Measurements from ENCODE around the gene PTMS.
"Not testable (repeated sequence)": the region's sequence is repeated elsewhere in the genome, so short reads cannot be mapped to it uniquely, and the experiment has no call there.

PTMS gene

DNA sequence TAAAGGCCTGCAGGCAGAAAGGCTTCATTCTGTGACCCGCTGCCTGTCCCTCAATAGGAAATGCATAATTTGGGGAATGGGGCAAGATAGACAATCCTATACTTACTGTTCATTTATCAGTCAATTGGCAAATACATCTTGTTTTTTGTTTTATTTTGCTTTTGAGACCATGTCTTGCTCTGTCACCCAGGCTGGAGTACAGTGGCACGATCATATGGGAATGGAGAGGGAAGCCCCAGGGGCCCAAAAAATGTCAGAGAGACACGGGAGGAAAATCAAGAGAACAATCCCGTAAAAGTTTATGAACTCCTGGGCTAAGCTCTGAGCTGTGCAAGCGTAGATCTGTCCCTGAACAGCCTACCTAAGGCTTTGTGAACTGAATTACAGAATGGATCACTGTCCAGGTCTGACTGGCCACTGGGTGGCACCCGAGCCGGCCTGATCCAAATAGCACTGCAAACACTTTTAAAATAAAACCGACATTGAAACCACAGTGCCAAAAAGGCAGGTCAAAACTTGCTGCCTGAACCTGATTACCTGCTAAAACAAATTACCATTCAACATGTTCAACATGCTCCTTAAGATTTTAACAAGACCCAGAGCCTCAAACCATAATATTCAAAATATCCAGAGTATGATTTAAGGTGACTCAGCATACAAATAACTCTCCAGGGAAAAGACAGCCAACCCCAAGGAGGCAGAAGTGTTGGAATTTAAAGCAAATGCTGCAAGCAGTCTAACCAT lies 30.5 kb upstream of the PTMS start:
- no peaks in the 10 kb centered on the region for H3K27me3 ChIP-seq (ENCODE audit: control insufficient read depth, insufficient read depth, low read length)
- peaks cover 13% of the 10 kb centered on the region for H3K36me3 ChIP-seq (ENCODE audit: control insufficient read depth, insufficient read depth, low read length)
- H3K9ac ChIP-seq (ENCODE audit: low read depth, low read length): no peak overlapping the region
- no peaks in the 10 kb centered on the region for H3K9me3 ChIP-seq (ENCODE audit: control insufficient read depth, insufficient read depth, low read length)
- H3K27ac ChIP-seq (ENCODE audit: low read depth, low read length): no peak overlapping the region
- H3K4me1 ChIP-seq (ENCODE audit: control insufficient read depth, insufficient read depth, low read length): no peaks in the 10 kb centered on the region
- no peak overlapping the region for H3K4me3 ChIP-seq (ENCODE audit: low read depth, low read length)

DNA sequence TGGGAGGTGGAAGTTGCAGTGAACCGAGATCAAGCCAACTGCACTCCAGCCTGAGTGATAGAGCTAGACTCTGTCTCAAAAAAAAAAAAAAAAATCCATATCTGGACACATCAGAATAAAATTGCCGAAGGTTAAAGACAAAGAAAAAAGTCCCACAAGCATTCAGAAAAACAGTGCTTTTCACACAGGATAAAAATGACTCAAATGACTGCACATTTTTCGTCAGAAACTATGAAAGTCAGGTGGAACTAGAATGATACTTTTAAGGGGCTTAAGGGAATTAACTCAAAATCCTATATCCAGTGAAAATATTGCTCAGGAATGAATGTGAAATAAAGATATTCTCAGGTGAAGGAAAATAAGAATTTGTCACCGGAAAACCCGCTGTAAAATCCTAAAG lies 29.4 kb upstream of the PTMS start:
- Histone ChIP-seq H3K36me3 (ENCODE audit: control insufficient read depth, insufficient read depth, low read length) (peaks cover 2% of the 10 kb centered on the region), H3K9me3 (ENCODE audit: control insufficient read depth, insufficient read depth, low read length) (no peaks in the 10 kb centered on the region), H3K27me3 (ENCODE audit: control insufficient read depth, insufficient read depth, low read length) (no peaks in the 10 kb centered on the region), H3K4me3 (ENCODE audit: low read depth, low read length) (no peak overlapping the region), H3K4me1 (ENCODE audit: control insufficient read depth, insufficient read depth, low read length) (no peaks in the 10 kb centered on the region), H3K27ac (ENCODE audit: low read depth, low read length) (no peak overlapping the region), H3K9ac (ENCODE audit: low read depth, low read length) (no peak overlapping the region)

DNA sequence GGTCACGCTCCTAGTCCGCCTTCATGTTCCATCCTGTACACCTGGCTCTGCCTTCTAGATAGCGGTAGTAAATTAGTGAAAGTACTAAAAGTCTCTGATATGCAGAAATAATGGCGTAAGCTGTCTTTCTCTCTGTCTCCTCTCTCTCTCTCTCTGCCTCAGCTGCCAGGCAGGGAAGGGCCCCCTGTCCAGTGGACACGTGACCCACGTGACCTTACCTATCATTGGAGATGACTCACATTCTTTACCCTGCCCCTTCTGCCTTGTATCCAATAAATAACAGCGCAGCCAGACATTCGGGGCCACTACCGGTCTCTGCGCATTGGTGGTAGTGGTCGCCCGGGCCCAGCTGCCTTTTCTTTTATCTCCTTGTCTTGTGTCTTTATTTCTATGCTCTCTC lies 24.1 kb upstream of the PTMS start:
- peaks cover 16% of the 10 kb centered on the region for H3K36me3 ChIP-seq (ENCODE audit: control insufficient read depth, insufficient read depth, low read length)
- H3K4me3 ChIP-seq (ENCODE audit: low read depth, low read length); H3K9ac ChIP-seq (ENCODE audit: low read depth, low read length); H3K4me1 ChIP-seq (ENCODE audit: control insufficient read depth, insufficient read depth, low read length); H3K27ac ChIP-seq (ENCODE audit: low read depth, low read length); H3K27me3 ChIP-seq (ENCODE audit: control insufficient read depth, insufficient read depth, low read length); H3K9me3 ChIP-seq (ENCODE audit: control insufficient read depth, insufficient read depth, low read length): not testable (repeated sequence)

DNA sequence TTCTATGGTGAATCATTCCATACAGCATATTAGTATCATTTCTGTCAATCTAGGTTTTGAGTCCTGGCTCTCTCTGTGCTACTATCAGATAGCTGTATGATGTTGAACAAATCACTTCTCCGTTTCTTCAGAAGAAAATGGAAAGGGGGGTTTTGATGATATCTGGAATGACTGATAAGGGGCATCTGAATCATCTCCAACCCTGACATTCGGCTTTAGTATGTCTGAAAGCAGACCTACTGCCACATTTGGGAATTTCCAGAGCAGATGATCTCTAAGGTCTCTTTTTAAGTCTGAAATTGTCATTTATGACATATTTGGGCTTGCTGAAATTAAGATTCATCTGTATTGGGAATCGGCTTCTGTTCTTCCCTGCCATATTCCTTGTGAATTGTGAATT lies 23.3 kb upstream of the PTMS start:
- Histone ChIP-seq H3K9ac (ENCODE audit: low read depth, low read length) (no peak overlapping the region), H3K36me3 (ENCODE audit: control insufficient read depth, insufficient read depth, low read length) (peaks cover 23% of the 10 kb centered on the region), H3K4me3 (ENCODE audit: low read depth, low read length) (no peak overlapping the region), H3K27ac (ENCODE audit: low read depth, low read length) (no peak overlapping the region), H3K4me1 (ENCODE audit: control insufficient read depth, insufficient read depth, low read length) (no peaks in the 10 kb centered on the region), H3K27me3 (ENCODE audit: control insufficient read depth, insufficient read depth, low read length) (no peaks in the 10 kb centered on the region), H3K9me3 (ENCODE audit: control insufficient read depth, insufficient read depth, low read length) (no peaks in the 10 kb centered on the region)

DNA sequence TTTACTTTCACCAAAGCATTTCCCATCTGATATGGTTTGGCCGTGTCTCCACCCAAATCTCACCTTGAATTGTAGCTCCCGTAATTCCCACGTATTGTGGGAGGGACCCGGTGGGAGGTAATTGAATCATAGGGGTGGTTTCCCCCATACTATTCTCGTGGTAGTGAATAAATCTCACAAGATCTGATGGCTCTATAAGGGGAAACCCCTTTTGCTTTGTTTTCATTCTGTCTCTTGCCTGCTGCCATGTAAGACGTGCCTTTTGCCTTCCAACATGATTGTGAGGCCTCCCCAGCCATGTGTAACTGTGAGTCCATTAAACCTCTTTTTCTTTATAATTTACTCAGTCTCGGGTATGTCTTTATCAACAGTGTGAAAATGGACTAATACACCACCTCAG lies 22.9 kb upstream of the PTMS start:
- H3K36me3 ChIP-seq (ENCODE audit: control insufficient read depth, insufficient read depth, low read length): peaks cover 28% of the 10 kb centered on the region
- not testable (repeated sequence) for H3K4me3 ChIP-seq (ENCODE audit: low read depth, low read length); H3K9me3 ChIP-seq (ENCODE audit: control insufficient read depth, insufficient read depth, low read length); H3K4me1 ChIP-seq (ENCODE audit: control insufficient read depth, insufficient read depth, low read length); H3K9ac ChIP-seq (ENCODE audit: low read depth, low read length); H3K27me3 ChIP-seq (ENCODE audit: control insufficient read depth, insufficient read depth, low read length); H3K27ac ChIP-seq (ENCODE audit: low read depth, low read length)

DNA sequence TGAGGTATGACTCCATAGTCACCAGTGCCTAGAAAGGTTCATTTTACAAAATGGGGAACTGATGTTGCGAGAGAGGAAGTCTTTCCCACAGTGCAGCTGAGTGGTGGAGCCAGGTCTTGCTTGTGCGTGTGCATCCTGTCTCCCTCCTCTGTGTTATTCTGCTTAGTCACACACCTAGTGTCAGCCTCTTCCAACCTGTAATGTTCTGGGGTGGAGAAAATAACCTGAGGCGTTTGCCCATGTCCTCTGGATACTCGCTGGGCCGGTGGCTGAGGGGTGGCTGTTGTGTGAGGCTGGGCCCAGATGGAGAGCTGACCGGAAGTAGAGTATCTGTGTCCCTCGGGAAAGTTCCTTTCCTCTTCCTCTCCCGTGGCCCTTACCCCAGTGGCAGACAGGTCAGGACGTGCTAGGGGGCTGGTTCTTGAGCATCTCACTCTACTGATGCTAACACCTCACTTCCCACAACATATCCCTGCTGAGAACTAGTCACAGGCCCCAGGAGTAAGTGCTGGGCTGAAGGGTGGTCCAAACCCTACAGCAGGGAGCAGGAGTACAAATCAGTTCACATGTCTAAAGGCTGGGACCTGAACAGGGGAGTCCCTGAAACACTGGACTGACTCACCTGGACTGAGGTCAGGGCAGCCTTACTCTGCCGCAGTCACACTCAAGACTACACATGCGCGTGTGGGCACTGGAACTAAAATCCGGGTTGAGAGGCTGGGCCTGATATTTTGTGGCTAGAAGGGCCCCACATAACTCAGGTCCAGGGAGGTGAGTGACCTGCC lies 20.2 kb upstream of the PTMS start:
- Histone ChIP-seq H3K9ac (ENCODE audit: low read depth, low read length) (no peak overlapping the region), H3K27ac (ENCODE audit: low read depth, low read length) (no peak overlapping the region), H3K9me3 (ENCODE audit: control insufficient read depth, insufficient read depth, low read length) (no peaks in the 10 kb centered on the region), H3K36me3 (ENCODE audit: control insufficient read depth, insufficient read depth, low read length) (peaks cover 53% of the 10 kb centered on the region), H3K27me3 (ENCODE audit: control insufficient read depth, insufficient read depth, low read length) (no peaks in the 10 kb centered on the region), H3K4me1 (ENCODE audit: control insufficient read depth, insufficient read depth, low read length) (no peaks in the 10 kb centered on the region), H3K4me3 (ENCODE audit: low read depth, low read length) (no peak overlapping the region)

DNA sequence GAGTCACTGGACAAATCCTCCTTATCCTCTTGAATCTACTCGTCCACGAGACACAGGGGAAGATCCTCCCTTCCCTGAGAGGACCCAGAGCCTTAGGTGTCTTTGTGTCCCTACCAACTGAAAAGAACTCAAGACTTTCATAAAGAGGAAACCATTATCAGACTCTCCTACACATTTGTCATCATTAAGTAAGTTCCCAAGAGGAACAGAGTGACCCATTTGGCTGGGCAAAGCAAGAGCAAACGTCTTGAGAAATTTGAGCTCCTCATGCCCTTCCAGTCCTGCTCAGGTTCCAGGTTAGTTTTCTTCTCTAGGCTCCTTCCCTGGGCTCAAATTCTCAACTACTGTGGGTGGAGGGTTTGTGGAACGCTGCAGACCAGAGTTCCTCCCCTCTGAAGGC lies 18.9 kb upstream of the PTMS start:
- H3K9me3 ChIP-seq (ENCODE audit: control insufficient read depth, insufficient read depth, low read length): no peaks in the 10 kb centered on the region
- H3K9ac ChIP-seq (ENCODE audit: low read depth, low read length): no peak overlapping the region
- H3K36me3 ChIP-seq (ENCODE audit: control insufficient read depth, insufficient read depth, low read length): peaks cover 64% of the 10 kb centered on the region
- H3K27me3 ChIP-seq (ENCODE audit: control insufficient read depth, insufficient read depth, low read length): no peaks in the 10 kb centered on the region
- no peak overlapping the region for H3K27ac ChIP-seq (ENCODE audit: low read depth, low read length)
- H3K4me3 ChIP-seq (ENCODE audit: low read depth, low read length): no peak overlapping the region
- H3K4me1 ChIP-seq (ENCODE audit: control insufficient read depth, insufficient read depth, low read length): peaks cover 4% of the 10 kb centered on the region

DNA sequence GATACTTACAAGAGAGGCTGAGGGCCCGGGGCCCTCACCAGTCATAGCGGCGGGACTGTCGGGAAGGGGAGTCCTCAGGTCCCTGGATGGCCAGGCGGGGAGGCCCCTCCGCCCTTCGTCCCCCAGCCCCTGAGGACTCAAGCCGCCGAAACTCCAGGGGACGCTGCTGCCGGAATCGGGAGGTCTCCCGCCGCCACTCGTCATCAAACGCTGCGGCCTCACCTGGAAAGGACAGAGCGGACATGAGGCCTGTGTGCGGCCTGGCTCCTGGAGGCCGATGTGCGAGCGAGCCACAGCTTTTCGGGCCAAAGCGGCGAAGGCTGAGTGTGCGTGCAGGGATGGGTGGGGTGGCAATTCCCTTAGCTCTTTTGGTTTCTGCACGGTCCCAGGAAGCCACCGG lies 17.4 kb upstream of the PTMS start:
- H3K9me3 ChIP-seq (ENCODE audit: control insufficient read depth, insufficient read depth, low read length): no peaks in the 10 kb centered on the region
- no peak overlapping the region for H3K4me3 ChIP-seq (ENCODE audit: low read depth, low read length)
- no peaks in the 10 kb centered on the region for H3K27me3 ChIP-seq (ENCODE audit: control insufficient read depth, insufficient read depth, low read length)
- peaks cover 6% of the 10 kb centered on the region for H3K4me1 ChIP-seq (ENCODE audit: control insufficient read depth, insufficient read depth, low read length)
- peaks cover 64% of the 10 kb centered on the region for H3K36me3 ChIP-seq (ENCODE audit: control insufficient read depth, insufficient read depth, low read length)
- H3K27ac ChIP-seq (ENCODE audit: low read depth, low read length): no peak overlapping the region
- no peak overlapping the region for H3K9ac ChIP-seq (ENCODE audit: low read depth, low read length)

DNA sequence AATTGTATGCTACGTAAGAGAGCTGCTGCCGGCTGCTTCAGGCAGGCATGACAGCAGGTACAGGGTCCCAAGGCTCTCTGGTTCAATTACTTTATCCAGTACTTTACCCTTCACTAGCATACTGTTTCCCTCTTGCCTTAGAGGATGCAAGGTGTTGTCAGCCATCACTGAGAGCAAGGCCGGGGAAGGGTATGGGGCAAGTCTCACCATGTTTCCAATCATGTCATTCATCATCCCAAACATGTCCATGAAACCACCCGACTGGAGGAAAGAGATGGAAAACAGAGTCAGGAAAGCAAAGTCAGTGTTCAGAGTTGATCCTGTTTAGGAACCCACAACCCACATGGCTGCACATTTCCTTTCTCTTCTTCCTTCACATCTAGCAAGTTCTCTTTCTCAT lies 15.7 kb upstream of the PTMS start:
- Histone ChIP-seq H3K27me3 (ENCODE audit: control insufficient read depth, insufficient read depth, low read length) (no peaks in the 10 kb centered on the region), H3K9ac (ENCODE audit: low read depth, low read length) (no peak overlapping the region), H3K27ac (ENCODE audit: low read depth, low read length) (no peak overlapping the region), H3K4me3 (ENCODE audit: low read depth, low read length) (no peak overlapping the region), H3K4me1 (ENCODE audit: control insufficient read depth, insufficient read depth, low read length) (peaks cover 12% of the 10 kb centered on the region), H3K36me3 (ENCODE audit: control insufficient read depth, insufficient read depth, low read length) (peaks cover 63% of the 10 kb centered on the region), H3K9me3 (ENCODE audit: control insufficient read depth, insufficient read depth, low read length) (no peaks in the 10 kb centered on the region)

DNA sequence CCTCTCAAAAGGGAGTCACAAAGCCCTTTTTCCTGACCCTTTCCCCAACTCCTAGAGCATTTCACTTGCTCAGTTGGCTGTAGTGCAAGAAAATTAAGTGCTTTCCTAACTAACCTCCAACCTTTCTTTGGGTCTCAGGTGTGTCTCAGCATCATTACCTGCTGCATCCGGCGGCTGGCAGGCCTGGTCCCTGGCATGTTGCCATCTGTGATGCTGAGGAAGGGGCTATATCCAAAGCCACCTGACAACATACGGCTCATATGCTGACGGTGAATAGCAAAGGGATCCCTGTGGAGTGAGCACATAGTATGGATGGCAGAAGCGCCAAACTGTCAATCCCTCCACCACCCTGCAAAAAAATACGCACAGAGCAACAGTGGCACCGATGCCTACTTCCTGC lies 14.4 kb upstream of the PTMS start:
- Histone ChIP-seq H3K4me1 (ENCODE audit: control insufficient read depth, insufficient read depth, low read length) (peaks cover 12% of the 10 kb centered on the region), H3K9me3 (ENCODE audit: control insufficient read depth, insufficient read depth, low read length) (no peaks in the 10 kb centered on the region), H3K36me3 (ENCODE audit: control insufficient read depth, insufficient read depth, low read length) (peaks cover 51% of the 10 kb centered on the region), H3K4me3 (ENCODE audit: low read depth, low read length) (peak overlapping the region; percentile 93), H3K9ac (ENCODE audit: low read depth, low read length) (no peak overlapping the region), H3K27ac (ENCODE audit: low read depth, low read length) (no peak overlapping the region), H3K27me3 (ENCODE audit: control insufficient read depth, insufficient read depth, low read length) (no peaks in the 10 kb centered on the region)

DNA sequence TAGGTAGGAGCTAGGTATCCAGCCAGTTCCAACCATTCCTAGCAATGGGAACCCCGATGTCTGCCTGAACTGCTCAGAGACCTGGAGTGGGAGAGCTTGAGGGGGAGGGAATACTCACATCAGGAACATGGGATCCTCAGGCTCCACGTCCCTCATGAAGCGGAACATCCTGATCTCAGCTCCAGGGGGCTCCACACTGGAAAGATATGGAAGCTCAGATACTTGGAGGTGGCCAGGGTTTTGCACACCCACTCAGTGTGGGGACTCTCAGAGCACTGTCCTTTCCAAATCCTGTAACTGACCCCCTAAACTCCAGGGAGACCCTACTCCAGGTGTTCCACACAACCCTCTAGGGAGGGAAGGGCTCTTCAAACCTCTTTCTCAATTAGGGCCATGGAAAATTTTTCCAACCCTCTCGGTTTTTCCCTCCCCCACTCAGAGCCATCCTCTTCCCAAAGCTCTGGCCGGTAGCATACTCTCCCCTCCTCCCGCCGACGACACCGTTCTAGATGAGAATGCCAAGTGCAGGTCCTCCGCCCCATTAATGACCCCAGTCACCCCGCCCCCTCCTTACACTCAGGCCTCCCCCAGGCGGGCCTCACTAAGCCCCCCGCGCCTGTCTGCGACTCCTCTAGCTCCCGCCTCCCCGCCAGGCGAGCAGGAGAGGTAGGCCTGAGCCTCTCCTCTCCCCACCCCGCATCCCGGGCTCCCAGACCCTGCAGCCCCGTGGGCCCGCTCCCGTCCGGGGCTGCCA lies 13.8 kb upstream of the PTMS start:
- Histone ChIP-seq H3K9me3 (ENCODE audit: control insufficient read depth, insufficient read depth, low read length) (no peaks in the 10 kb centered on the region), H3K4me3 (ENCODE audit: low read depth, low read length) (peak overlapping the region; percentile 93), H3K27ac (ENCODE audit: low read depth, low read length) (peak overlapping the region; percentile 98), H3K9ac (ENCODE audit: low read depth, low read length) (peak overlapping the region; percentile 86), H3K27me3 (ENCODE audit: control insufficient read depth, insufficient read depth, low read length) (no peaks in the 10 kb centered on the region), H3K4me1 (ENCODE audit: control insufficient read depth, insufficient read depth, low read length) (peaks cover 12% of the 10 kb centered on the region), H3K36me3 (ENCODE audit: control insufficient read depth, insufficient read depth, low read length) (peaks cover 46% of the 10 kb centered on the region)
